ENCODE measurements around the gene MILR1. TPM values are rescaled to one million over a fixed set of nuclear protein-coding genes. Genes with fewer than 3 reads are reported as not detected.

MILR1 gene, protein sequence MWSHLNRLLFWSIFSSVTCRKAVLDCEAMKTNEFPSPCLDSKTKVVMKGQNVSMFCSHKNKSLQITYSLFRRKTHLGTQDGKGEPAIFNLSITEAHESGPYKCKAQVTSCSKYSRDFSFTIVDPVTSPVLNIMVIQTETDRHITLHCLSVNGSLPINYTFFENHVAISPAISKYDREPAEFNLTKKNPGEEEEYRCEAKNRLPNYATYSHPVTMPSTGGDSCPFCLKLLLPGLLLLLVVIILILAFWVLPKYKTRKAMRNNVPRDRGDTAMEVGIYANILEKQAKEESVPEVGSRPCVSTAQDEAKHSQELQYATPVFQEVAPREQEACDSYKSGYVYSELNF
- not detected for polyA plus RNA-seq (2012; ENCODE audit: insufficient read depth, insufficient read length, low read depth)

DNA sequence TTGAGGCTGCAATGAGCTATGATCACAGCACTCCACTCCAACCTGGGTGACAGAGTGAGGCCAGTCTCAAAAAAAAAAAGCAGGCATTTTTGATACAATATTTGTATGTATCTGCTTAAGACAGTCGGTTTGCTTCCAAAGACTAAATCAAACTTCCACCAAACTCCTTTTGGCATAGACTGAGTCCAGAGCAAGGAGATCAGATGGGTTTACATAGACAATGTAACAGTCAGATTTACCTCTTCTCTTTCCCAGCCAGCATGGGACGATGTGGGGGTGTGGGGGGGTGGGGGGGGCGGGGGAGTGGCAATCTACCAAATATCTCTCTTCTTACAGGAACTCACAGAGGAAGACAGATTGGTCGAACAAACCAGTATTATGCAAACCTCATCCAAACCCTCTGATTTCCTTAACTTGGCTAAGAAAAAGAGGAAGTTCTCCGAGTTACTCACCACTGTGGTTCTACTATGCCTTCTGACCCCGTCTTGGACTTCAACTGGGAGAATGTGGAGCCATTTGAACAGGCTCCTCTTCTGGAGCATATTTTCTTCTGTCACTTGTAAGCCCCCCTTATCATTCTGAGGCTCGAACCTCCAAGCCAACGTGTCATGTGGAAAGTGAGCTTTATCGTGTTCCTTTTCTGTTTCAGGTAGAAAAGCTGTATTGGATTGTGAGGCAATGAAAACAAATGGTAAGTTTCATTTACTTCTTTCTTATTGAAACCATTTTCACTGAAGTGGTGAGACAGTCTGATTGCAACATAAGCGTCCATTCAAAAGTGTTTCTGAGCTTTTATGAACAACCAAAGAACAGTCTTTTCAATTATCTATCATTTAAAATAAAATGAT lies at the start of gene MILR1:
TSS of gene MILR1 (plus strand) at position 451 of the 848 bp plus-strand sequence. CDS start at position 505, 54 bp downstream.
- Histone ChIP-seq H3K36me3 (no peaks in the 10 kb centered on the region), H3K4me3 (ENCODE audit: low read depth, low read length) (no peak within 1 kb of the TSS)
- TF ChIP-seq CTCF (IDR thresholded peaks at IDR 0.05; ENCODE audit: low read depth, low read length): no peak

GRCh38 chr17:64399767-64400156 lies 49.2 kb upstream of the MILR1 start:
- Histone ChIP-seq H3K4me3 (ENCODE audit: low read depth, low read length) (no peak overlapping the region), H3K9me3 (no peaks in the 10 kb centered on the region), H3K27me3 (no peaks in the 10 kb centered on the region), H3K4me1 (no peaks in the 10 kb centered on the region), H3K36me3 (no peaks in the 10 kb centered on the region)
- DNase-seq: no peak
- no peak for TF ChIP-seq CTCF (IDR thresholded peaks at IDR 0.05; ENCODE audit: low read depth, low read length)

More for the DNA sequence above, at the start of gene MILR1:
- Histone ChIP-seq H3K27me3 (no peaks in the 10 kb centered on the region), H3K4me1 (no peaks in the 10 kb centered on the region), H3K9me3 (no peaks in the 10 kb centered on the region)
- DNase-seq: no peak

GRCh38 chr17:64400642-64401041 lies 48.3 kb upstream of the MILR1 start:
- Histone ChIP-seq H3K4me3 (ENCODE audit: low read depth, low read length) (no peak overlapping the region), H3K27me3 (no peaks in the 10 kb centered on the region), H3K4me1 (no peaks in the 10 kb centered on the region), H3K36me3 (no peaks in the 10 kb centered on the region), H3K9me3 (no peaks in the 10 kb centered on the region)
- no peak for DNase-seq
- TF ChIP-seq CTCF (IDR thresholded peaks at IDR 0.05; ENCODE audit: low read depth, low read length): no peak

- no peak for TF ChIP-seq CTCF (IDR thresholded peaks at IDR 0.05; ENCODE audit: low read depth, low read length)
- no peaks in the 10 kb centered on the region for H3K9me3 ChIP-seq
- H3K27me3 ChIP-seq: no peaks in the 10 kb centered on the region
- no peaks in the 10 kb centered on the region for H3K36me3 ChIP-seq
- H3K4me1 ChIP-seq: no peaks in the 10 kb centered on the region
- DNase-seq: no peak
- H3K4me3 ChIP-seq (ENCODE audit: low read depth, low read length): no peak overlapping the region
Measured at GRCh38 chr17:64401244-64401860, 47.6 kb upstream of the MILR1 start.

- Histone ChIP-seq H3K9me3 (no peaks in the 10 kb centered on the region), H3K4me1 (no peaks in the 10 kb centered on the region), H3K27me3 (no peaks in the 10 kb centered on the region), H3K4me3 (ENCODE audit: low read depth, low read length) (no peak overlapping the region), H3K36me3 (no peaks in the 10 kb centered on the region)
- no peak for DNase-seq
- no peak for TF ChIP-seq CTCF (IDR thresholded peaks at IDR 0.05; ENCODE audit: low read depth, low read length)
Measured at GRCh38 chr17:64401941-64402340, 47.0 kb upstream of the MILR1 start.

Data from BE2C (cell line).